HEK293 (cell line): Measurements from ENCODE around the gene PUM2.

Source experiments
- CTCF ChIA-PET: fragments of 350-600 bp; formaldehyde crosslinking; extraction: SDS; loops from one replicate; lab custom pipeline; 2021; ENCODE audit warnings: antibody characterized with exemption; lab: Yijun Ruan, JAX
- POLR2A ChIA-PET: fragments of 300-600 bp; formaldehyde crosslinking; extraction: SDS; loops from one replicate; lab custom pipeline; 2020; ENCODE audit warnings: antibody characterized with exemption, inconsistent platforms; lab: Yijun Ruan, JAX
- H3K27ac ChIP-seq: fragments of 200-500 bp; sonication (Bioruptor generic); 2 replicates; pipeline ENCODE4 v1.5.1; 2014; ENCODE audit warnings: low read depth, low read length, control low read depth, inconsistent platforms; ENCODE audit errors: extremely low read depth
- H3K36me3 ChIP-seq, 2 experiments: fragments of 200-500 bp in 1 of 2; sonication (Bioruptor generic) in 1 of 2; 1 replicate in 1 of 2; 2 replicates in 1 of 2; pipeline ENCODE4 v1.5.1; 2014 to 2017; ENCODE audit warnings: inconsistent platforms in 2 of 2, low read length in 2 of 2; ENCODE audit not compliant: control insufficient read depth in 2 of 2, insufficient read depth in 1 of 2
- H3K4me1 ChIP-seq: fragments of 200-500 bp; sonication (Bioruptor generic); 2 replicates; pipeline ENCODE4 v1.5.1; 2014; ENCODE audit warnings: mild to moderate bottlenecking, low read length, inconsistent platforms; ENCODE audit not compliant: control insufficient read depth, insufficient read depth
- H3K4me3 ChIP-seq: 2 replicates; pipeline ENCODE4 v1.5.1; 2011; ENCODE audit warnings: low read depth, mild to moderate bottlenecking, control low read depth, low read length, moderate library complexity
- H3K9me3 ChIP-seq: fragments of 200-500 bp; sonication (Bioruptor generic); 2 replicates; pipeline ENCODE4 v1.5.1; 2014; ENCODE audit warnings: low read depth, low read length, inconsistent platforms; ENCODE audit not compliant: control insufficient read depth, insufficient read depth
- CTCF ChIP-seq: fragments of 450-650 bp; formaldehyde crosslinking; IDR thresholded peaks from 2 replicates; pipeline ENCODE4 v1.5.1; 2016; ENCODE audit warnings: missing biosample characterization, missing genetic modification characterization
- PRDM1 ChIP-seq: fragments of 450-650 bp; formaldehyde crosslinking; IDR thresholded peaks from 2 replicates; pipeline ENCODE4; 2016; ENCODE audit warnings: missing biosample characterization, missing genetic modification characterization
- ZBTB26 ChIP-seq: fragments of 450-650 bp; formaldehyde crosslinking; optimal IDR thresholded peaks from 2 replicates; pipeline ENCODE3; 2016; ENCODE audit warnings: missing biosample characterization, mild to moderate bottlenecking, missing genetic modification characterization
- ZFP3 ChIP-seq: fragments of 450-650 bp; formaldehyde crosslinking; IDR thresholded peaks from 2 replicates; pipeline ENCODE4 v1.5.1; 2016; ENCODE audit warnings: low read depth, missing biosample characterization, missing genetic modification characterization
- ZNF184 ChIP-seq: fragments of 450-650 bp; IDR thresholded peaks from 2 replicates; pipeline ENCODE4 v1.5.1; 2018; ENCODE audit warnings: missing biosample characterization, mild to moderate bottlenecking, missing genetic modification characterization
- ZNF24 ChIP-seq: fragments of 450-650 bp; formaldehyde crosslinking; IDR thresholded peaks from 2 replicates; pipeline ENCODE4 v1.5.1; 2016; ENCODE audit warnings: missing biosample characterization, missing genetic modification characterization
- ZNF324 ChIP-seq: fragments of 450-650 bp; formaldehyde crosslinking; IDR thresholded peaks from 2 replicates; pipeline ENCODE4 v1.5.1; 2016; ENCODE audit warnings: missing biosample characterization, missing genetic modification characterization
- ZNF354C ChIP-seq: fragments of 450-650 bp; formaldehyde crosslinking; IDR thresholded peaks from 2 replicates; pipeline ENCODE4 v1.5.1; 2016; ENCODE audit warnings: missing biosample characterization, missing genetic modification characterization, low read depth, borderline replicate concordance
- ZNF362 ChIP-seq: fragments of 450-650 bp; formaldehyde crosslinking; IDR thresholded peaks from 2 replicates; pipeline ENCODE4 v1.5.1; 2016; ENCODE audit warnings: missing biosample characterization, missing genetic modification characterization
- ZNF391 ChIP-seq: fragments of 450-650 bp; formaldehyde crosslinking; IDR thresholded peaks from 2 replicates; pipeline ENCODE4 v1.5.1; 2016; ENCODE audit warnings: low read depth, missing biosample characterization, missing genetic modification characterization, borderline replicate concordance
- ZNF394 ChIP-seq: fragments of 450-650 bp; formaldehyde crosslinking; IDR thresholded peaks from 2 replicates; pipeline ENCODE4 v1.5.1; 2016; ENCODE audit warnings: missing biosample characterization, missing genetic modification characterization, mild to moderate bottlenecking, moderate library complexity, borderline replicate concordance
- ZNF404 ChIP-seq: fragments of 450-650 bp; formaldehyde crosslinking; IDR thresholded peaks from 2 replicates; pipeline ENCODE4 v1.5.1; 2017; ENCODE audit warnings: missing biosample characterization, missing genetic modification characterization
- ZNF488 ChIP-seq: fragments of 450-650 bp; formaldehyde crosslinking; IDR thresholded peaks from 2 replicates; pipeline ENCODE4 v1.5.1; 2016; ENCODE audit warnings: missing biosample characterization, missing genetic modification characterization
- ZNF513 ChIP-seq: fragments of 450-650 bp; IDR thresholded peaks from 2 replicates; pipeline ENCODE4 v1.5.1; 2018; ENCODE audit warnings: missing biosample characterization, missing genetic modification characterization
- ZNF654 ChIP-seq: fragments of 450-650 bp; formaldehyde crosslinking; IDR thresholded peaks from 2 replicates; pipeline ENCODE4 v1.5.1; 2016; ENCODE audit warnings: low read depth, missing biosample characterization, missing genetic modification characterization
- ZNF658 ChIP-seq: fragments of 450-650 bp; formaldehyde crosslinking; IDR thresholded peaks from 2 replicates; pipeline ENCODE4; 2016; ENCODE audit warnings: missing biosample characterization, missing genetic modification characterization
- ZNF664 ChIP-seq: fragments of 450-650 bp; formaldehyde crosslinking; IDR thresholded peaks from 2 replicates; pipeline ENCODE4 v1.5.1; 2016; ENCODE audit warnings: missing biosample characterization, missing genetic modification characterization
- ZNF670 ChIP-seq: fragments of 450-650 bp; formaldehyde crosslinking; IDR thresholded peaks from 2 replicates; pipeline ENCODE4 v1.5.1; 2016; ENCODE audit warnings: missing biosample characterization, missing genetic modification characterization, low read depth
- ZNF830 ChIP-seq: fragments of 450-650 bp; IDR thresholded peaks from 2 replicates; pipeline ENCODE4 v1.5.0; 2018; ENCODE audit warnings: missing biosample characterization, missing genetic modification characterization, low read depth, mild to moderate bottlenecking, moderate library complexity

Gene PUM2

GRCh38 chr2:20291846-20292408, 58.7 kb downstream of the PUM2 start:
- Histone ChIP-seq H3K9me3 (no peaks in the 10 kb centered on the region), H3K36me3 (peaks cover 48 to 80% of the 10 kb centered on the region in 2 experiments)
- TF ChIP-seq ZNF24 (tag by site-specific recombination) (no peak), ZNF513 (tag by site-specific recombination) (no peak), ZNF830 (no peak), ZNF664 (tag by site-specific recombination) (no peak), ZNF391 (tag by site-specific recombination) (no peak), ZNF362 (no peak), ZNF488 (tag by site-specific recombination) (no peak), ZNF670 (tag by site-specific recombination) (no peak), ZNF324 (no peak), ZNF658 (no peak)
- TF ChIP-seq, all 188 proteins: peak for 0
- Histone ChIP-seq H3K4me1 (no peaks in the 10 kb centered on the region), H3K4me3 (no peak overlapping the region), H3K27ac (no peak overlapping the region)
- CTCF ChIA-PET = interaction anchor here (0.6 to 3.9 kb wide), 19 partner anchors 8 to 333 kb away, joined by 3 to 44 read pairs (median 6); no protein-coding TSS in a partner anchor
- POLR2A ChIA-PET = interaction anchor here (0.6 to 0.7 kb wide), 2 partner anchors 40 to 52 kb away, joined by 3 read pairs; no protein-coding TSS in a partner anchor

GRCh38 chr2:20291106-20291564, 59.5 kb downstream of the PUM2 start:
- H3K36me3 ChIP-seq = peaks cover 42 to 79% of the 10 kb centered on the region in 2 experiments

More at GRCh38 chr2:20291106-20291564, 59.5 kb downstream of the PUM2 start:
- Histone ChIP-seq H3K9me3 (no peaks in the 10 kb centered on the region), H3K27ac (no peak overlapping the region), H3K4me1 (no peaks in the 10 kb centered on the region)
- ChIA-PET POLR2A (no interaction called here), CTCF (interaction anchor here (0.6 to 3.9 kb wide), 42 partner anchors 9 to 456 kb away, joined by 3 to 44 read pairs (median 4); partner anchors contain the start of gene SDC1)
- TF ChIP-seq ZNF394 (no peak), ZNF354C (no peak), ZNF404 (no peak), ZBTB26 (tag by site-specific recombination) (no peak), ZFP3 (tag by site-specific recombination) (no peak), PRDM1 (tag by site-specific recombination) (peak; percentile 58), ZNF654 (0 out of 2 replicates have a peak, but pooled peaks have one; percentile 15), CTCF (tag by site-specific recombination) (peak; percentile 77), ZNF184 (tag by site-specific recombination) (no peak)
- TF ChIP-seq, all 188 proteins: peak for 3
- no peak overlapping the region for H3K4me3 ChIP-seq
